Left ventricle myocardium superior (tissue), 1 donor: Measurements from ENCODE around the gene TSPAN16. TPM values are rescaled to one million over a fixed set of nuclear protein-coding genes. Genes with fewer than 3 reads are reported as not detected.
"Not testable (repeated sequence)": the region's sequence is repeated elsewhere in the genome, so short reads cannot be mapped to it uniquely, and the experiment has no call there.

Source experiments
- ATAC-seq: fragments of 200-7000 bp; cut with Tn5 transposase; one replicate; pipeline ENCODE4 v1.9.1; 2020; ENCODE audit warnings: mild to moderate bottlenecking, moderate library complexity
- DNase-seq: peaks from one replicate; pipeline ENCODE4 v3.0.0-alpha.2; 2020
- intact Hi-C: fragments of 100-400 bp; cut with micrococcal nuclease; formaldehyde crosslinking; loops from one replicate; pipeline ENCODE4 v1.11.0; 2022
- total RNA-seq: library from RNA; stranded (reverse); fragmentation: NEBNext Ultra II Directional; extraction: Animal tissue kit (Norgen Biotek cat#: 25700); gene quantifications from one replicate; pipeline ENCODE4 v1.2.1, GENCODE V29; 2021
- donor health status: DM: no; HTN: yes; CAD: no; lungs with severe emphysema.

The TSPAN16 gene
- total RNA-seq, 1 donor from 2014 or later: not detected

DNA sequence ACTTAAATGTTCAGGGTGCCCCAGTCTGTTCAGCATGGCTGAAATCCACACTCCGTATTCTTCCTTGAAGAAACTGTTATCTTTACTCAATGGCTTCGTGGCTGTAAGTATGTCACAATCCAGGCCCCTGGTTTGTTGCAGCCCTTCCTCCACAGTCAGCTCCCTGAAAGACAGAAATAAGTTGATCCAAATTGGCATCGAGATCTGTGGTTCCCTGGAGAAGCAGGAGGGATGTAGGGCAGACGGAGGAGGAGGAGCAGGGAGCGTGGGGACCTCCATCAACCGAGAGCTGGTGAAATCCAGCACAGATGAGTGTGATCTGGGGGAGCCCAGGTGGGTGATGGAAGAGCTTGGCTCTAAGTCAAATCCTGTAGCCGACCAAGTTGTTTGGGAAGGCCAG, 304 bp downstream of the TSPAN16 start:
- peak; percentile 45 for ATAC-seq
- intact Hi-C loops: no loop called here
- DNase-seq: no peak

DNA sequence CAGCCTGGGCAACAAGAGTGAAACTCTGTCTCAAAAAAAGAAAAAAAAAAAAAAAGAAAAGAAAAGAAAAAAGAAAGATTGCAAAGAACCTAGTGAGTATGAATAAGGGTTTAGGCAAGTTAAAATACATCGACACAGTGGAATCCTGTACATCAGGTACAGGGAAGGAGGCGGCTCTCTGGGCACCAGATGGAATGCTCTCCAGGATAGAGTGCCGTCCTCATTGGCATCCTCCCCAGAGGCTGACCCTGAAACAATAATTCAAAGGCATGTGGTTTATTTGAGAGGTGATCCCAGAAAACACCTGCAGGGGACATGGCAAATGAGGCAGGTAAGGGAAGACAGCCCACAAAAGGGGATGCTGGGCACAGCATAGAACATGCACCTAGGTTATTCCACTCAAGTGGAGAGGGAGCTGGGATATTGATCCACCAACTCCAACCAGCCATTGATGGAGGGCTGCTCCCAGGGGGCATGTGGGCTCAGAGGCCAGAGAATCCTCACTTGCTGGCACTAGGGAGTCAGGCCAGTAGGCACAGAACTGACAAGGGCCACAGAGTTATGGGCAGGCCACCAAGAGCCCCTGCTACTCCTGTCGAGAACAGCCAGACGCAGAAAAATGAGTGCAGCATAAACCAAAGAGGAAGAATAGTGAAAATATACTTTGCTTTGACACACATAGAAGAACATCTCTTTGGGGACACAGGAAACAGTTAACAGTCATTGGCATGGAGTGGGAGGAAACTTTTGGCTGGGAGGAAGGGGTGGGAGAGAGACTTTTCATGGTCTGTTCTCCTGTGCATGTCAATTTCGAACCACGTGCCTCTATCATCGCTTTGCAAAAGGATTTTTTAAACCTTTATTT, 4.2 kb downstream of the TSPAN16 start:
- ATAC-seq (no peak), DNase-seq (no peak)
- intact Hi-C loops: no loop called here

DNA sequence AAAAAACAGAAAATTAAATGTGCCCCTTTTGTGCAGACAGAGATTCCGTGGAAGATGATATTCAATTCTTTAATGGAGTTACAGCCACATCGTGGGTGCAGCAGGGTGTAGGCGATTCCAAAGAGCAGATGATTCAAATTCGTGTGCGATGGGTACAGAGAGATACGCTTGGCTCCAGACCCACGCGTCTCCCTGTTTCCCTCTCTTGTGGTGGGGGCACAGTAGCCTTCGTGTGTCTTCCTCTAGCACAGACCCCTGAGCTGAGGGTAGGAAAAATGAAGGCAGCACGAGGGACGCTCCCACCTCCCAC, 4.8 kb downstream of the TSPAN16 start:
- intact Hi-C loops: no loop called here
- ATAC-seq (no peak), DNase-seq (no peak)

DNA sequence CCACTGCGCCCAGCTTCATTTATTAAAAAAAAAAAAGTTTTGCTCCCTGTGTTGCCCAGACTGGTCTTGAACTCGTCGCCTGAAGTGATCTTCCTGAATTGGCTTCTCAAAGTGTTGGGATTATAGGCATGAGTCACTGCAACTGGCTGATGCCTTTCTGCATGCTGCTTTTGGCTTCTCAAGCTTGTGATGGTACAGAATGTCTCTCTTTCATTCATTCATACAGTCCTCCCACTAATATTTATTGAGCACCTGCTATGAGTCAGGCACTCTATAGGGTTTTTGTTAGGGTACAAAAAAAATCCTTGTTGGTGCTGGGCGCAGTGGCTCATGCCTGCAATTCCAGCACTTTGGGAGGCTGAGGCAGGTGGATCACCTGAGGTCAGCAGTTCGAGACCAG, 9.0 kb downstream of the TSPAN16 start:
- ATAC-seq (no peak), DNase-seq (no peak)
- intact Hi-C loops: no loop called here

DNA sequence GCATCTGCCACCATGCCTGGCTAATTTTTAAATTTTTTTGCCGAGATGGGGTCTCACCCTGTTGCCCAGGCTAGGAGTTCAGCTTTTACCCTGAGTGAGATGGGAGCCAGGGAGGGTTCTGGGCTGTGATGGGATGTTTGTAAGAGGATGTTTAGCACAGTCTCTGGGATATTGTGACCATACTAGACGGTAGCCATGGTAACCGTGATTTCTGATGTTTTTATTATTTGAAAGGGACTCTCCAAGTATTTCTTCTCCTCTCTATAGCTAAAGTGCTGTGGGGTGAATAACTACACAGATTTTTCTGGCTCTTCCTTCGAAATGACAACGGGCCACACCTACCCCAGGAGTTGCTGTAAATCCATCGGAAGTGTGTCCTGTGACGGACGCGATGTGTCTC, 10.4 kb downstream of the TSPAN16 start:
- DNase-seq: no peak
- intact Hi-C loops: no loop called here
- no peak for ATAC-seq

DNA sequence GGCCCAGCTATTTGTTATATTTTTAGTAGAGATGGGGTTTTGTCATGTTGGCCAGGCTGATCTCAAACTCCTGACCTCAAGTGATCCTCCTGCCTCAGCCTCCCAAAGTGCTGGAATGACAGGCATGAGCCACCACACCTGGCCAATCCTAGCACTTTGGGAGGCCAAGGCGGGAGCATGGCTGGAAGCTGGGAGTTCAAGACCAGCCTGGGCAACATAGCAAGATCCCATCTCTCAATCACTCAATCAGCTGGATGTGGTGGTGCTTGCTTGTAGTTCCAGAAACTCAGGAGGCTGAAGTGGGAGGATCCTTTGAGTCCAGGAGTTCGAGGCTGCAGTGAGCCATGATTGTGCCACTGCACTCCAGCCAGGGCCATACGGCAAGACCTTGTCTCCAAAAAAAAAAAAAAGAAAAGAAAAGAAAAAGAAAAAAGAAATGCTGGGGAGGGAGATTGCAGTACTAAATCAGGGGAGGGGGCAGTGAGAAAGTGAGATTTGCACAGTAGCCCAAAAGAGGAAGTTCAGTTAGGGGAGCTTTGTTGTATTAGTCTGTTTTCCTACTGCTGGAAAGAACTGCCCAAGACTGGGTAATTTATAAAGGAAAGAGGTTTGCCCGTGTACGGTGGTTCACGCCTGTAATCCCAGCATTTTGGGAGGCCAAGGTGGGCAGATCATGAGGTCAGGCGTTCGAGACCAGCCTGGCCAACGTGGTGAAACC, 24.5 kb downstream of the TSPAN16 start:
- ATAC-seq, DNase-seq, intact Hi-C loops: not testable (repeated sequence)

DNA sequence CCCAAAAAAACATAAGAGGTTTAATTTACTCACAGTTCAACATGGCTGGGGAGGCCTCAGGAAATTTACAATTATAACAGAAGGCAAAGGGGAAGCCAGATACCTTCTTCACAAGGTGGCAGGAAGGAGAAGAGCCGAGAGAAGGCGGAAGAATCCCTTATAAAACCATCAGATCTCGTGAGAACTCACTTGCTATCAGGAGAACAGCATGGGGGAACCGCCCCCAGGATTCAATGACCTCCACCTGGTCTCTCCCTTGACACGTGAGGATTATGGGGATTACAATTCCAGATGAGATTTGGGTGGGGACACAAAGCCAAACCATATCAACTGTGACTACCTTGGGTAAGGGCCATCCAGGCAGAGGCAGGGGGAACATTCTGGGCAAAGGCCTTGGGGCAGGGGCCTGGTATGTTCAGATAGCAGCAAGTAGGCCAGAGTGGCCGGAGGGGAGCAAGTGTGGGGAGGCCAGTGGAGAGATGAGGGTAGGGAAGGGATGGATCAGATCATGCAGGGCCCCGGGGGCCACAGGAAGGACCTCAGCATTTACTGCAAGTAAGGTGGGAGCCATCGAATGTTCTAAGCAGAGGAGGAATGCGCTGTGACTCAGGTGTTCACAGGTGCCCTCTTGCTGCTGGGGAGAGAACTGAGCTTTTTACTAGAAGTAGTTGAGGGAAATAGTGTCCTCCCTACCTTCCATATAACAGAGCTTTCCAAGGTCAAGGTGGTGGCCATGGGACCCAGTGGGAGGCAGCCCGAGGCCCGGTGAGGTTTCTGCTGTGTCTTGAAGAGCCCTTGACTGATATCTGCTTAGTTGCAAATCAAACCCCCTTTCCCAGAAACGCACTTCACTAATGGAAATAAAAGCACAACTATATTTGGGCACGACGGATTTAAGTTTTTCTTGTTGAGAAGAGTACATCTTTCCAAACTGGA, 25.5 kb downstream of the TSPAN16 start:
- intact Hi-C loops: no loop called here

DNA sequence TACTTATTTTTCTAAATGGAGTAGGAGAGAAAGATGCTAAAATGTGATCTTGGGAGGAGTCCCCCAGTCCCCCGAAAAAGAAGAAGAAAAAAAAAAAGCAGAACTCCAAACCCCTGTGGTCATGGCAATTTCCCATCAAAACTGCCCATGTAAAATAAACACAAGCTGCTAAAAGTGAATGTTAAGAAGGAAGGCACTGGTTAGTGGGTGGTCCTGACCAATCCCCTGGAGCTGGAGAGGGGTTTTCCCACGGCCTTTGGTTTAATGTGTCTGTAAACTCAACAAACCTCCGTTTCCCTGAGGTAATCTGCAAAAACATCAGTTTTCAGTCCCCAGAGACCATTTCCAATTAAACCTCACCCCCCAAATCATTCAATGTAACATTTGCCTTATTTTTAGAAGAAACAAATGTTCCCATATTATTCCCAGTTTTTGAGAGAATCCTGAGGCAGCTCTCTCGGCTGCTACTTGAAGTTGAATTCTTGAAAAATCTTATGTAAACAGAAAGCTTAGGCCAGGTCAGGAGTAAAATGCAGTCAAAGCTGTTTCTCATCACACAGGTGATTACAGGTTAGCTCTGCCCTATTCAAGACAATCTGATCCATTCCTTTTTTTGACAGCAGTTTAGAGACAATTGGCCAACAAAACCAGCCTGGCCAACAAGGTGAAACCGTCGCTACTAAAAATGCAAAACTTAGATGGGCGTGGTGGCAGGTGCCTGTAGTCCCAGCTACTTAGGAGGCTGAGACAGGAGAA, 26.5 kb downstream of the TSPAN16 start:
- DNase-seq (no peak), ATAC-seq (no peak)
- intact Hi-C loops: no loop called here

More for the DNA sequence above, 25.5 kb downstream of the TSPAN16 start:
- DNase-seq: no peak
- no peak for ATAC-seq

DNA sequence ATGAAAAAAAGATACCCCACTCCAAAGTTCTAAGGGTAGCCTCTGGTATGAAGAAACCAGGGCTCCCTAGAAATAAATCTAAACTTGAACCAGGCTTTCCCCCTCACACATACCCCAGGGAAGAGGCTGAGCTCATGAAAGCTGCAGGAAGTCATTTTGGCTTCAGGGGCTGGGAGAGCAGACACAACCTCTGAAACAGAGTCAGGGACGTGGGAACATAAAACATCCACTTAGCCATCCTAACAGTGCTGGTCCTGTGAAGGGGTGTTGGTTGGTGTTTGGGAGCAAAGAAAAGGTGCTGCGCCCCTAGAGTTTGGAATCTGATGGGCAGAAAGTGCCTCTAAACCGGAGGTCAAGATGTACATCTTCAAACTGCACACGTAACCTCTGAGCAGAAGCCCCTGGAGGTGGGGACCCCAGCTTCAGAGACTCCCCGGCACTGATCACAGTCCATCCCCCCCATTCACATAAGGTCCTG, 27.7 kb downstream of the TSPAN16 start:
- intact Hi-C loops: no loop called here
- ATAC-seq: no peak
- DNase-seq: no peak

DNA sequence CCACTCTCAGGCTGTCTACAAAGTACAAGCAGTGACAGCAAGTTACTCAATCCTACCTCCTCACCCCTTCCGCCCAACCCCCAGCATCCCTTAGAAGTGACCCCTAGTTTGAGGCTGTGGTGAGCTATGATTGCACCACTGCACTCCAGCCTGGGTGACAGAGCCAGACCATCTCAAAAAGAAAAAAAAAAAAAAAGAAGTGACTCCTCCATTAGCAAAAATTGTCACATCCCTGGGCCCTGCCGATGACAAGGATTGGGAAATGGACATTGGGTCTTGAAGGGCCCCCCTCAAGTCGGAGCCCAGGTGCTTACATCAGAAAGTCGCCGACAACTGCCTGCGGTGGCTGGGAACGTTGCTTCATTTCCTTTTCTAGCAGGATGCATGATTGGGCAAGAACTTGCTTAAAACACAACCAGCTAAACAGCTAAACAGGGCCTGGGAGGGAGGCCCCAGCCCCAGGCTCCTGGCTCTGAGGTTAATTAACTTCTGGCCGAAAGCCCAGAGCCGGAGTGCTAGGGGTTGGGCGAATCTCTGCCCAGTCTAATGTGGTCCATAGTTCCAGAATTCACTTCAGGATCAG, 28.2 kb downstream of the TSPAN16 start:
- DNase-seq: peak; percentile 76
- ATAC-seq: peak; percentile 93
- intact Hi-C loops: no loop called here

DNA sequence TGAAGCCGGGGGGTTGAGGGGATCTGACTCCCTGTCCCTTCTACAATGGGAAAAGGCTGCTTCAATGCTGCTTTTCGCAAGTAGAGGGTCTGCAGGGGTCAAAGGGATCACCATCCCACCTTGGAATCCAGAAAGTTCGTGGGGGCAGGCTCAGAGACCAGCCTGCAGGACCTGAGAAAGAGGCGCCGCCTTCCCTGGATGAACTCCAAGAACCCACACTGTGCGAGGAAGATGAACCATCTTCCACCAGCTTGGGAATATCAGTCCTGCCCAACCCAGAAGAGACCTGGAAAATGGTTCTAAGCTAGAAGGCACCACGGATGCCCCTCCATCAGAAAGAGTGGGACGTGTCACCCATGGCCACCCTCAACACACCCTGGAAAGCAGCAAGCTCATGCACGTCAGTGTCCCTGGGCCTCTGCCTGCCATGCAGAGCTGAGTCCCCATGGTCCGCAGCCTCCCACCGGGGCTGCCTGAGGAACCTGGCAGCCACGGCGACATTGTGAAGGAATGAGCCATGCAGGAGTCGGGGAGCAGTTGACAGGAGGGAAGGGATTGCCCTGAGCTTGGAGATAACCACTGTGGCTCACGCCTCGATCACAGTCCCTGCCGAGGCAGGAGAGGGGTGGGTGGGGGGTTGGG, 28.9 kb downstream of the TSPAN16 start:
- DNase-seq: no peak
- intact Hi-C loops: no loop called here
- peak; percentile 14 for ATAC-seq

DNA sequence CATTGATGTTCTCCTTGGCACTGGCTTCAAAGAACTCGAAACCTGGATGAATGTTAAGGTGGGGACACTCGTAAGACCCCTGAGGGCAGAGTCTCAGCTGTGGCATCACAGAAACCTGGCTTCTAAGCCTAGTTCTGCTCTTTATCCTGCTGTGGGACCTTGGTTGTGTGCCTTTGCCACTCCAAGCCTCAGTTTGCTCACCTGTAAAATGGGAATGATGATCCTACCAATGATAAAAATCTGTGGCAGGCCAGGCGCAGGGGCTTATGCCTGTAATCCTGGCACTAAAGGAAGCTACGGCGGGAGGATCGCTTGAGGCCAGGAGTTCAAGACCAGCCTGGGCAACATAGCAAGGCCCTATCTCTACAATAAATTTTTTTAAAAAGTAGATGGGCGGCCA, 29.6 kb downstream of the TSPAN16 start:
- no peak for DNase-seq
- no peak for ATAC-seq
- intact Hi-C loops: no loop called here

DNA sequence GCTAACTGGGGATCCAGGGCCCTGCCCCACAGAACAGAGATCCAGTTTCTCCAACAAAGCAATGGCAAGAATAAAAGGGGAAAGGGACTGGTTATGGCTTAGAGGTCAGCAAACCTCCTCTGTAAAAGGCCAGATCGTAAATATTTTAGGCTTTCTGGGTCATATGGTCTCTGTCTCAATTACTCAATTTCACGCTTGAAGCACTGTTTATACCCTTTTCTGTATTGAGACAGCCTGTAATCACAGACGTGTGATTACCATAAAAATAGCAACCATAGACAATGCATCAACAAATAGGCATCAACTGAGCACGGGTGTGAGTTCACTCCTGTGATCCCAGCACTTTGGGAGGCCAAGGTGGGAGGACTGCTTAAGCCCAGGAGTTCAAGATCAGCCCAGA, 34.2 kb downstream of the TSPAN16 start:
- DNase-seq (no peak), ATAC-seq (no peak)
- intact Hi-C loops: no loop called here

DNA sequence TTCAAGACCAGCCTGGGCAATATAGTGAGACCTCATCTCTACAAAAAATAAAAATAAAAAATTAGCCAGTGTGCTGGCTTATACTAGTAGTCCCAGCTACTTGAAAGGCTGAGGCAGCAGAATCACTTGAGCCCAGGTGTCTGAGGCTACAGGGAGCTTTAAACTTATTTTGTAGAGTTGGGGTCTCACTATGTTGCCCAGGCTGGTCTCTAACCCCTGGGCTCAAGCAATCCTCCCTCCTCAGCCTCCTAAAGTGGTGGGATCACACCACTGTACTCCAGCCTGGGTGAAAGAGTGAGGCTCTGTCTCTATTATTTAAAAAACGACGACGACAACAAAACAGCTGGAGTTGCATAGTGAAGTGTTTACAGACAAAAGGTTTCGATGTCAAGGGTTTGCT, 35.5 kb downstream of the TSPAN16 start:
- ATAC-seq: no peak
- intact Hi-C loops: no loop called here
- DNase-seq: no peak

DNA sequence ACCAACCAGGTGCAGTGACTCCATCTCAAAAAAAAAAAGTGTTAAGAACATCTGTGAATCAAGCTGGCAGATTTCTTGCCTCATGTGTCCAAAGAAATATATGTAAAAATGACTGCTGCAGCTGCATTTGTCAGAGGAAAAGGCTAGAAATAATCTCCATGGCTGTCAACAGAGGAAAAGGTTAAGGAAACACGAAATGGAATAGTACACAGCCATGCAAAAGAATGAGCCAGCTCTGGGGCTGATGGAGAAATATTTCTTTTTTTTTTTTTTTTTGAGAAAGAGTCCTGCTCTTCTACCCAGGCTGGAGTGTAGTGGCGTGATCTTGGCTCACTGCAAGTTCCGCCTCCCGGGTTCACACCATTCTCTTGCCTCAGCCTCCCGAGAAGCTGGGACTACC, 36.9 kb downstream of the TSPAN16 start:
- ATAC-seq (no peak), DNase-seq (no peak)
- intact Hi-C loops: no loop called here

DNA sequence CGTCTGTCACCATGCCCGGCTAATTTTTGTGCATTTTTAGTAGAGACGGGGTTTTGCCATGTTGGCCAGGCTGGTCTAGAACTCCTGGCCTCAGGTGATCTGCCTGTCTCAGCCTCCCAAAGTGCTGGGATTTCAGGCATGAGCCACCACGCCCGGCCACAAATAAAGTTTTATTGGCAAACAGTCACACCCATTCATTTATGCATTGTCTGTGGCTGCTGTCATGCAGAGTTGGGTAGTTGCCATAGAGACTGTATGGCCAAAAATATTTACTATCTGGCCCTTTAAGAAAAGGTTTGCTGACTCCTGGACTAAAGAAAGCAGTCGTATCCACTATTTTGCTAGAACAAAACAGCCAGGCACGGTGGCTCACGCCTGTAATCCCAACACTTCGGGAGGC, 37.9 kb downstream of the TSPAN16 start:
- ATAC-seq, DNase-seq, intact Hi-C loops: not testable (repeated sequence)

DNA sequence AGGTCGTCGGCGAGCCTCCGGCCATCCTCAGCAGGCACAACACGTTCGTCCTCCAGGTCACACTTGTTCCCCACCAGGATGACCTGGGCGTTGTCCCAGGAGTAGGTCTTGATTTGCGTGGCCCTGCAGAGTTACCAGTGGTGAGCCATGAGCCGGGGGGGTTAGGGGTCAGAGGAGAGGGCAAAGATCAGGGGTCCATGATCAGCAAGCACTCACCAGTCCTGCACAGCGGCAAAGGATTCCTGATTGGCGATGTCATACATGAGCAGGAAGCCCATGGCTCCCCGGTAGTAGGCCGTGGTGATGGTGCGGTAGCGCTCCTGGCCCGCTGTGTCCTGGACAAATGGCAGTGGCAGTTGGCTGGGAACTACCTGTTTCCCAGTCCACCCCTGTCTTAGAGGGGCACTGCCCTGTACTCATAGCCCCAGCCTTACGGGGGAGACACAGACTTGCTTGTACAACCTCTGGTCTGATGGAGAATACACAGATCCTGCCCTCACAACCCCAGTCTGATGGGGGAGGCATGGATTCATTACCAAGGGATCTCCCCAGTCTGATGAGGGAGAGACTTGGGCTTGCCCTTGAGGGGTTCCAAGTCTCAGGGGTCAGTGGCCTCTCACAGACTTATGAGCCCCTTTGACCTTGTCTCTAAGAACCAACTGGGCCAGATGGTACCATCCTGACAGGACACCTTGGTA, 39.6 kb downstream of the TSPAN16 start:
- ATAC-seq (no peak), DNase-seq (no peak)
- intact Hi-C loops: no loop called here

DNA sequence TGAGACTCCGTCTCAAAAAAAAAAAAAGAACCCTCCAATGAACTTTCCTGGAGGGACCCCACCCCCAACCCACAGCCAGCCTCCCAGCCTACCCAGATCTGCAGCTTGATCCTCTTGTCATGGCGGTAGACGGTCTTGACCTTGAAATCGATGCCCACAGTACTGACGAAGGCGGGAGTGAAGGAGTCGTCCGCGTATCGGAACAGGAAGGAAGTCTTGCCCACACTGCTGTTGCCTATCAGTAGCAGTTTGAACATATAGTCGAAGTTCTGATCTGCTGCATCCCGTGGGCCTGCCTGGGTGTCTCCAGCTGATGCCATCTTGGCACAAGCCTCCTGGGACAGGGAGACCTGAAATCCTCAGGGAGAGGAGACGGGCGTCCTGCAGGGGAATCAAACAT, 41.1 kb downstream of the TSPAN16 start:
- intact Hi-C loops: no loop called here
- ATAC-seq (no peak), DNase-seq (no peak)
